ENCODE data around the gene CARMIL3. TPM values are rescaled to one million over a fixed set of nuclear protein-coding genes. Genes with fewer than 3 reads are reported as not detected.

Gene CARMIL3
- total RNA-seq, 4 donors from 2014 or later = 0.17 to 0.33 (median 0.22) TPM; not detected in 1

DNA sequence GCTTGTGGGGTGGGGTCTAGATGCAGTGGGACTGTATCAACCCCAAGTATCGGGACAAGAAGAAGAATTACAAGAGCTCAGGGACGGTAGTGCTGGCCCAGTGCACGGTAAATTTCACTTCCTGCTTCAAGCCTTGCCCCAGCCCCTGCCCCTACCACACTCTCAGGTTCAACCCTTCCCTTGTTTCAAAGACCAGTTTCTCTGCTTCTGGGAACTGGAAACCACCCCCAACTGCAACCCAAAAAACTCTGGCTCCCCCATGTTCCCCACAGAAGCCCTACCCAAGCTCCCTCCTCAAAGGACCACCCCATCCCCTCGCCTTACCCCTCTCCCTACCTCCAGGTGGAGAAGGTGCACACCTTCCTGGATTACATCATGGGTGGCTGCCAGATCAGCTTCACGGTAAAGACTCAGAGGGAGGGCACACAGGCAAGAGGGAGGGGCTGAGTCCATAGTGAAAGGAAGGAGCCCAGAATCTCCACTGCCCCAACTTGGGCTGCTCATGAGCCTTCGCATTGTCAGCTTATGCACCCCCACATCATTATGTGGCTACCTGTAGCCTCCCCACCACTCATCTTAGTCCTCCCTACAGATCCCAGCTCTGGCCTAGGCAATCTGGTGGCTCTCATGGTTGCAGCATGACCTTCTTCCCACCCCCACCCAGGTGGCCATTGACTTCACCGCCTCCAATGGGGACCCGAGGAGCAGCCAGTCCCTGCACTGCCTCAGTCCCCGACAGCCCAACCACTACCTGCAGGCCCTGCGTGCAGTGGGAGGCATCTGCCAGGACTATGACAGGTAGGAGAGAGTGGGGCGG, 23.9 kb downstream of the CARMIL3 start:
- TF ChIP-seq, protein P1, sequence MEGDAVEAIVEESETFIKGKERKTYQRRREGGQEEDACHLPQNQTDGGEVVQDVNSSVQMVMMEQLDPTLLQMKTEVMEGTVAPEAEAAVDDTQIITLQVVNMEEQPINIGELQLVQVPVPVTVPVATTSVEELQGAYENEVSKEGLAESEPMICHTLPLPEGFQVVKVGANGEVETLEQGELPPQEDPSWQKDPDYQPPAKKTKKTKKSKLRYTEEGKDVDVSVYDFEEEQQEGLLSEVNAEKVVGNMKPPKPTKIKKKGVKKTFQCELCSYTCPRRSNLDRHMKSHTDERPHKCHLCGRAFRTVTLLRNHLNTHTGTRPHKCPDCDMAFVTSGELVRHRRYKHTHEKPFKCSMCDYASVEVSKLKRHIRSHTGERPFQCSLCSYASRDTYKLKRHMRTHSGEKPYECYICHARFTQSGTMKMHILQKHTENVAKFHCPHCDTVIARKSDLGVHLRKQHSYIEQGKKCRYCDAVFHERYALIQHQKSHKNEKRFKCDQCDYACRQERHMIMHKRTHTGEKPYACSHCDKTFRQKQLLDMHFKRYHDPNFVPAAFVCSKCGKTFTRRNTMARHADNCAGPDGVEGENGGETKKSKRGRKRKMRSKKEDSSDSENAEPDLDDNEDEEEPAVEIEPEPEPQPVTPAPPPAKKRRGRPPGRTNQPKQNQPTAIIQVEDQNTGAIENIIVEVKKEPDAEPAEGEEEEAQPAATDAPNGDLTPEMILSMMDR (IDR thresholded peaks at IDR 0.05; ENCODE audit: low read depth) = no peak

DNA sequence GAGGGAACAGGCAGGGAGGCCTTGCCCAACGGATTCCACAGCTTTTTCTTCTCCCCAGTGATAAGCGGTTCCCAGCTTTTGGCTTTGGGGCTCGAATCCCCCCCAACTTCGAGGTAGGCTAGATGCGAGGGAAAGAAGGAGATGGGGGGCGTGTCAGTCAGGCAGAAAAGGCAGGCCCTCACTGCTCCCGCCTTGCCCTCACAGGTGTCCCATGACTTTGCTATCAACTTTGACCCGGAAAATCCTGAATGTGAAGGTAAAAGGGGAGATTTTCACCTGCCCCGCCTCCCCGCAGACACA, 24.4 kb downstream of the CARMIL3 start:
- TF ChIP-seq, protein P1 (IDR thresholded peaks at IDR 0.05; ENCODE audit: low read depth) = no peak

DNA sequence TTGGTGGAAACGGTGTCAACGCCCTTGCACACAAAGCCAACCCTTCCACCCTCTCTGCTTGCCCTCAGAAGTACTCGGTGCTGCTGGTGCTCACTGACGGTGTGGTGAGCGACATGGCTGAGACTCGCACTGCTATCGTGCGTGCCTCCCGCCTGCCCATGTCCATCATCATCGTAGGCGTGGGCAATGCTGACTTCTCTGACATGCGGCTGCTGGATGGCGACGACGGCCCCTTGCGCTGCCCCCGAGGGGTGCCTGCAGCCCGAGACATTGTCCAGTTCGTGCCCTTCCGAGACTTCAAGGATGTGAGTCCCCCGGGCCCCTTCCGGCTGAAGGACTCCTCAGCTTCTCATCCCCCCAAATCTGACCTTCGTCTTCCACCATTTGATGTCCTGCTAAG, 25.3 kb downstream of the CARMIL3 start:
- TF ChIP-seq, protein P1 (IDR thresholded peaks at IDR 0.05; ENCODE audit: low read depth) = no peak

DNA sequence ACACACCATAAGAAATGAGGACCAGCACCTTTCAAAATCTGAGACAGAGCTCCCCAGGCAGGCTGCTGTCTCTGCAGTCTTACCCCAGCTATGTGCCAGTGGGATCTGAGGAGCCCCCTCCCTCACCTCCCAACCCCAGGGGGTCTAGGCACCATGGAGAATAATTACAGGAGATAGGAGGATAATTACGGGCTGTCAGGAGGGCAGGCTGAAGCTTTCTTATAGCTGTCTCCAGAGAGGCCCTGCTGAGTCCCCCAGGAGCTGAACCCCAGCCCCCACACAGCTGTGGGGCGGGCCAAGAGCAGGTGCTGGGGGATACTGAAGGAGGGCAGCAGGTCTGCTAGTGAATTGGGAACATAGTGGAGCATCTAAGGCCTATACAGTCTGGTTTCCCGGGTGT, 26.3 kb downstream of the CARMIL3 start:
- TF ChIP-seq, protein P1 (IDR thresholded peaks at IDR 0.05; ENCODE audit: low read depth) = no peak

DNA sequence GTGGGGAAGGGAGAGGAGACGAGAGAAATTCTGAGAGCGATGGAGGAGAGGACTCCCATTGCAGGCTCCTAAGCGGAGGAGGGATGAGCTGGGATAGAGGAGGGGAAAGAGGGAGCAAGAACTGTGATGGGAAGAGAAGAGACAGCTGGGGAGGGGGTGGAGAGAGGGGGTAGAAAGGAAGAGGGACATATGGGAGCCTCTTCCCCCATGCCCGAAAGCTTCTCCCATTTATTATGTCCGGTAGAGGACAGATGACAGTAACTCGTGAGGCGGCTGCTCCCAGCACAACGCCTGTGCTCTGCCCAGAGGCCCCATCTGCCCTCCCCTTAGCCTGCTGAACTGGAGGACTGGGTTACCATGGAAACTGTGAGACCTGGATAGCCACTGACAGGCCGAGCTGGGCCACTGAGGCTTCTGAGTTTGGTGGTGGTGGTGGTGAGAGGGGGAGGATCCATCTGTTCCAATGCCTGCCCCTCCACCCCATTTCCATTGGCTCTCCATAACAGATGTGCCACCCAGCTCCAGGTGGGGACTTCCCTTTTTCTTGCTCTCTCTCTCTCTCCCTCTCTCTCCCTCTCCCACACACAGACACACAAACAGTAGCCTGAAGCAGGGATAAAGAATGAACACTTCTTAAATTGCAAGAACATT, 27.8 kb downstream of the CARMIL3 start:
- TF ChIP-seq, protein P1 (IDR thresholded peaks at IDR 0.05; ENCODE audit: low read depth) = no peak

DNA sequence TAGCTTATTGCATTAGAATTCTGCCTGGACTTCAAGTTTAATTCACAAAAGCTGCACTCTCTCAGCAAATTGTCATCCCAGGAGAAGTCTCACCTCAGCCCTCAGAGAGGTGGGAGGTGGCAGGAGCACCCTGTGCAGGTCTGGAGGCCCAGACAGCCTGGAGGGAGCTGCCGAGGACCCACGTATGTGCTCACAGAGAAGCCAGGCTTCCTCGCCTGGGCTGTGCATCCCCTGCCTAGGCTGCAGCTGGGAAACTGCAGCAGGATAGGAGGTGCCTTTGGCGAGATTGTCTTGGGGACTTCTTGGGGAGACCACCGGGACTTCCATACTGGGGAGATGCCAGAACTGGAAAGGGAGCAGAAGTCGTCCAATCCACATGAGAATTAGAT, 28.3 kb downstream of the CARMIL3 start:
- TF ChIP-seq, protein P1 (IDR thresholded peaks at IDR 0.05; ENCODE audit: low read depth) = no peak

DNA sequence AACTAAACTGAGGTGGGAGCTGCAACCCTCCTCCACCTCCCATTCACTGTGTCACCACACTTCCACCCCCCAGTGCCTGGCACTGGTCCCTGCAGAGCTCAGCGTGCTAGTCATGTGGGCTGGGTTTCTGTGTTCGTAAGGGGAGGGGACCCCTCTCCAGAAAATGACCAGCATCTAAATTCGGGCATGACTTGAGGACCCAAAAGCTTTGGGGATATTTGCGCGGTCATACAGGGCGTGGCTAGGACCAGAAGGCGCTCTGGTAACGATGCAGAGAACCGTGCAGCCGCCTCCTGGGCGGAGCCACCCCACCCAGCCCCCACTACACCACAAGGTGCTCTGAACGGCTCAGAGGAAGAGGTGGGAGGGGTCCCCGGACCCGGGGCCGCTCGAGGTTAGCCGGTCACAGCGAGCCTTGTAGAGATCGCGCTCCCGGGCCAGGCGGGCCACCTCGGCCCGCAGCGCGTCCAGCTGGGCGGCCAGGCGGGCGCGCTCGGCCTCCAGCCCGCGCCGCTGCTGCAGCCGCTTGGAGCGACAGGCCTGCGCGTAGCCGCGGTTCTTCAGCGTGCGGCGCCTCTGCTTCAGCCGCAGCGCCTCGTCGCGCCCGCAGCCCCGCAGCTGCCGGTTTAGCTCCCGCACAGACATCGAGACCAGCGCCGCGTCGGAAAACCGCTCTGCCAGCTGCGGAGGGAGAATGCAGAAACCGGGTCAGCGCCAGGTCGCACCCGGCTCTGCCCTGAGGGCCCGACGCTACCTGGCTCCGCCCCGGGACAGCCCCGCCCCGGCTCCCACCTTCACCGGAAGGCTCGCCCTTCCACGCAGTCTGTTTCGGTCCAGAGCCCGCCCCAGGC, 29.3 kb downstream of the CARMIL3 start:
- TF ChIP-seq, protein P1 (IDR thresholded peaks at IDR 0.05; ENCODE audit: low read depth) = no peak
